ENCODE measurements around the gene LRMDA. TPM values are rescaled to one million over a fixed set of nuclear protein-coding genes. Genes with fewer than 3 reads are reported as not detected.

LRMDA gene
- total and polyA plus RNA-seq, 10 of the 15 experiments (the other 5 are each of a cell fraction or from before 2014, with no cell fraction given) = 0.07 to 0.54 (median 0.29) TPM; not detected in 4

GRCh38 chr10:76341740-76342139 is 910.3 kb downstream of the LRMDA start (continued):
- TF ChIP-seq SMC3 (IDR thresholded peaks at IDR 0.05; ENCODE audit: borderline replicate concordance, low read length) (no peak), ZBED1 (IDR thresholded peaks at IDR 0.05; ENCODE audit: borderline replicate concordance) (no peak), EZH2 (IDR thresholded peaks at IDR 0.05; ENCODE audit: borderline replicate concordance, control insufficient read depth, low read depth, low read length) (no peak), RCOR1 (conservative IDR thresholded peaks at IDR 0.05; ENCODE audit: low read depth, low read length) (no peak), ELK1 (IDR thresholded peaks at IDR 0.05; ENCODE audit: low read depth, low read length) (no peak), RAD21 (IDR thresholded peaks at IDR 0.05; ENCODE audit: insufficient read depth, low read depth, low read length) (no peak)

GRCh38 chr10:76342996-76343395 is 911.6 kb downstream of the LRMDA start:
- no peak for FAIRE-seq
- no TSS peak for BruUV-seq (replicated peaks)
- in situ Hi-C loops (cut with MboI) (no loop called here), intact Hi-C loops (cut with micrococcal nuclease; ENCODE audit: unreplicated experiment) (no loop called here)
- Histone ChIP-seq H3K9ac (ENCODE audit: control insufficient read depth, insufficient read depth, low read length) (no peak overlapping the region), H3K79me2 (ENCODE audit: control insufficient read depth, insufficient read depth, low read length) (no peaks in the 10 kb centered on the region), H4K20me1 (ENCODE audit: control insufficient read depth, insufficient read depth) (no peaks in the 10 kb centered on the region), H3K27me3 (replicated peaks in 1 of 2; ENCODE audit: control insufficient read depth in 2 of 2, insufficient read depth in 2 of 2, low read length in 1 of 2) (no peaks in the 10 kb centered on the region), H3K4me2 (ENCODE audit: control insufficient read depth, insufficient read depth) (no peak overlapping the region), H3K4me1 (ENCODE audit: control insufficient read depth, insufficient read depth, low read length) (no peaks in the 10 kb centered on the region), H3K27ac (ENCODE audit: control insufficient read depth, insufficient read depth) (no peak overlapping the region), H2AFZ (ENCODE audit: control insufficient read depth, low read depth, low read length) (no peak overlapping the region), H3K9me3 (replicated peaks; ENCODE audit: control insufficient read depth, insufficient read depth, low read length) (no peaks in the 10 kb centered on the region), H3K36me3 (ENCODE audit: control insufficient read depth in 2 of 2, insufficient read depth in 2 of 2, low read length in 1 of 2) (no peaks in the 10 kb centered on the region), H3K4me3 (no peak overlapping the region)
- ChIA-PET SMC1A (ENCODE audit: uncharacterized antibody, unreplicated experiment) (no interaction called here), POLR2A (no interaction called here), CTCF (no interaction called here), RAD21 (ENCODE audit: unreplicated experiment) (no interaction called here)
- TF ChIP-seq NR2C2 (IDR thresholded peaks at IDR 0.05; ENCODE audit: borderline replicate concordance, control insufficient read depth, insufficient read length, low read depth) = no peak
- TF ChIP-seq ZBTB4 (CRISPR knock-in tag; IDR thresholded peaks at IDR 0.05) = no peak
- TF ChIP-seq JUNB (IDR thresholded peaks at IDR 0.05) = no peak
- TF ChIP-seq NR2F1 (conservative IDR thresholded peaks at IDR 0.05) = no peak
- no peak for TF ChIP-seq ZBED1 (IDR thresholded peaks at IDR 0.05; ENCODE audit: borderline replicate concordance)
- TF ChIP-seq STAT1 (conservative IDR thresholded peaks at IDR 0.05) = no peak
- TF ChIP-seq NFYA (IDR thresholded peaks at IDR 0.05; ENCODE audit: borderline replicate concordance, low read depth, low read length) = no peak
- no peak for TF ChIP-seq MYB (IDR thresholded peaks at IDR 0.05; ENCODE audit: borderline replicate concordance, low read depth, low read length)
- DNase-seq (ENCODE audit: low read depth, low spot score) = no peak
- no peak for ATAC-seq

Data from GM12878 (cell line).